ENCODE data around the gene ITGB6.
"Not testable (repeated sequence)": the region's sequence is repeated elsewhere in the genome, so short reads cannot be mapped to it uniquely, and the experiment has no call there.

The ITGB6 gene

GRCh38 chr2:160156100-160156499 lies 44.0 kb downstream of the ITGB6 start:
- H3K36me3 Mint-ChIP-seq (ENCODE audit: low read depth): no peaks in the 10 kb centered on the region
- no peak for DNase-seq (ENCODE audit: low spot score)
- H3K9me3 Mint-ChIP-seq: no peaks in the 10 kb centered on the region
- peaks cover 4% of the 10 kb centered on the region for H3K27me3 Mint-ChIP-seq (ENCODE audit: low read depth)
- H3K4me1 Mint-ChIP-seq (ENCODE audit: low read depth): no peaks in the 10 kb centered on the region
- H3K27ac Mint-ChIP-seq: no peak overlapping the region
- H3K4me3 Mint-ChIP-seq: no peak overlapping the region

DNA sequence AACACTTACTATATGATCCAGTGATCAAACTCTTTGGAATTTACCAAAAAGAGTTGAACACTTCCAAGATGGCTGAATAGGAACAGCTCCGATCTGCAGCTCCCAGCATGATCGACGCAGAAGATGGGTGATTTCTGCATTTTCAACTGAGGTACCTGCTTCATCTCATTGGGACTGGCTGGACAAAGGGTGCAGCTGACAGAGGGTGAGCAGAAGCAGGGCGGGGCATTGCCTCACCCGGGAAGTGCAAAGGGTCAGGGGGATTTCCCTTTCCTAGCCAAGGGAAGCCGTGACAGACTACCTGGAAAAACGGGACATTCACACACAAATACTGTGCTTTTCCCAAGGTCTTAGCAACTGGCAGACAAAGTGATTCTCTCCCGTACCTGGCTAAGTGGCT lies 51.7 kb downstream of the ITGB6 start:
- not testable (repeated sequence) for H3K4me1 Mint-ChIP-seq (ENCODE audit: low read depth); H3K4me3 Mint-ChIP-seq; H3K36me3 Mint-ChIP-seq (ENCODE audit: low read depth); H3K27ac Mint-ChIP-seq; H3K9me3 Mint-ChIP-seq; DNase-seq (ENCODE audit: low spot score)
- peaks cover 19% of the 10 kb centered on the region for H3K27me3 Mint-ChIP-seq (ENCODE audit: low read depth)

GRCh38 chr2:160145471-160145870 lies 54.6 kb downstream of the ITGB6 start:
- H3K4me1 Mint-ChIP-seq (ENCODE audit: low read depth): no peaks in the 10 kb centered on the region
- no peaks in the 10 kb centered on the region for H3K36me3 Mint-ChIP-seq (ENCODE audit: low read depth)
- H3K27me3 Mint-ChIP-seq (ENCODE audit: low read depth): peaks cover 16% of the 10 kb centered on the region
- H3K27ac Mint-ChIP-seq: no peak overlapping the region
- H3K4me3 Mint-ChIP-seq: no peak overlapping the region
- H3K9me3 Mint-ChIP-seq: no peaks in the 10 kb centered on the region
- DNase-seq (ENCODE audit: low spot score): no peak

DNA sequence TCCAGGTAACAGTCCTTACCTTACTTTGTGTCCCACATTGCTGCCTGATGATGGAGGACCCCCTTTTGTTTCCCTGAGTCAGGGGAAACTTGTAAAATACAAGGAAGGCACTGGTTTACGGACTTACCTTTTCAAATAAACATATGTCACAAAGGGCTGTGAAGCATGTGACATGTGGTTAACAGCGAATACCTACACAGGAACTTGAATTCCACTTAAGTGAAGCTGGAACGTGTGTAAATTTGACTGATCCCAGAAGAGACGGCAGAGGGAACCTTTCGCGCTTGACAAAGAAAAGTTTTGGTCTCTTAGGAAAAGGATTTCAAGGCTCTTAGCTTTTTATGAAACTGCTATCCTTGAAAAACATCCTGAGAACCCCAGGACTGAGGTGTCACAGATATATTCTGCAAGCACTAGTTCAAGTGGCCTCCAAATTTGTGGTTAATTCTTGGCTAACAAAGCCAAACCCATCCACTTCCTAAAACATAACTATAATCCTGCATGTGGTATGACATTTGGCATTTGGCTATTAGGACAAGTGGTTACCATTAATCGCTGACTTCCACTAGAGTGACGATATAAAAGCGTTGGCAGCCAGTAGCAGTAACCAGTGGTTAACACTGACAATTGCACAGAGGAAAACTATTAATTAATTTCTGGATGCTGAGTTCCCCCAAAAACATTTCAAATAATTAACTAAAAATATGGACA lies 55.6 kb downstream of the ITGB6 start:
- no peaks in the 10 kb centered on the region for H3K9me3 Mint-ChIP-seq
- no peaks in the 10 kb centered on the region for H3K4me1 Mint-ChIP-seq (ENCODE audit: low read depth)
- H3K4me3 Mint-ChIP-seq: no peak overlapping the region
- no peaks in the 10 kb centered on the region for H3K36me3 Mint-ChIP-seq (ENCODE audit: low read depth)
- peaks cover 16% of the 10 kb centered on the region for H3K27me3 Mint-ChIP-seq (ENCODE audit: low read depth)
- no peak overlapping the region for H3K27ac Mint-ChIP-seq
- DNase-seq (ENCODE audit: low spot score): no peak

DNA sequence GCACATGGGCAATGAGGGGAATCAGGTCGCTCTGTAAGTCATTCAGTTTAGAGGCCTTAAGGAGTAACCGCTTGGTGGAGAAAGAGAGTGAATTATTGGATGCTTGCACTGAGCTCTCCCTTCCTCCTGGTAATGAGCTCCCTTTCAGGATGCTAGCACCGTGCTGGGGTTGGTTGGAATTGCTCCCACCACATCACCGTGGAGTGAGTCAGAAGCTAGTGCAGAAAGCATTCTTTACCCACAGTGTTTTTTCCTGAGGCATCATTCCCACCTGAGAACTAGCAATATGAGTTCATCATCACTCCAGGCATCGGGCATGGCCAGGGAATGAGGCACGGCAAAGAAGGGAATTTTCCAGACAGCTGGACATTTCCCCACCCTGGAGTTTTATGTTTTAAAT lies 57.6 kb downstream of the ITGB6 start:
- peaks cover 14% of the 10 kb centered on the region for H3K27me3 Mint-ChIP-seq (ENCODE audit: low read depth)
- H3K4me3 Mint-ChIP-seq: no peak overlapping the region
- no peaks in the 10 kb centered on the region for H3K9me3 Mint-ChIP-seq
- no peaks in the 10 kb centered on the region for H3K36me3 Mint-ChIP-seq (ENCODE audit: low read depth)
- no peaks in the 10 kb centered on the region for H3K4me1 Mint-ChIP-seq (ENCODE audit: low read depth)
- no peak overlapping the region for H3K27ac Mint-ChIP-seq
- no peak for DNase-seq (ENCODE audit: low spot score)

GRCh38 chr2:160141912-160142311 lies 58.2 kb downstream of the ITGB6 start:
- Mint-ChIP-seq H3K36me3 (ENCODE audit: low read depth) (no peaks in the 10 kb centered on the region), H3K4me3 (no peak overlapping the region), H3K27ac (no peak overlapping the region), H3K27me3 (ENCODE audit: low read depth) (peaks cover 14% of the 10 kb centered on the region), H3K4me1 (ENCODE audit: low read depth) (no peaks in the 10 kb centered on the region), H3K9me3 (no peaks in the 10 kb centered on the region)
- DNase-seq (ENCODE audit: low spot score): no peak

- H3K4me1 Mint-ChIP-seq (ENCODE audit: low read depth): no peaks in the 10 kb centered on the region
- no peak overlapping the region for H3K4me3 Mint-ChIP-seq
- no peak overlapping the region for H3K27ac Mint-ChIP-seq
- no peaks in the 10 kb centered on the region for H3K9me3 Mint-ChIP-seq
- no peaks in the 10 kb centered on the region for H3K36me3 Mint-ChIP-seq (ENCODE audit: low read depth)
- DNase-seq (ENCODE audit: low spot score): no peak
- peaks cover 12% of the 10 kb centered on the region for H3K27me3 Mint-ChIP-seq (ENCODE audit: low read depth)
Observed at GRCh38 chr2:160141419-160141818, 58.7 kb downstream of the ITGB6 start.

DNA sequence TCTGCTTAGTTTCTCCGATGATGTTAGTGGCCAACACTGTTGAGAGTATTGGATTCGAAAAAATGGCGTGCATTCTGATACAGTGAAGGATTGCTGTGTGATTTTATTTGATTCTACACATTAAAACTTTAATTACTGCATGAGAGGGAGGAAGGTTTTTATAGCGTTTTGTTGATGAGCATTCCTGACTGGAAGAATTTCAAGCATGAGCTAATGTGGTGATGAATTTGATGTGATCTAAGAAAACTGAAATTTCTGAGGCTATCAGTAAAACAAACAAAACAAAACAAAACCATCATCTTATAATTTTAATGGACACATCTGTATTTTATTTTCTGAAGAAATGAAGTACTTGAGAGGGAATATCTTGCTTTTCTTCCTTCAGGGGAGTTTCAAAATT lies 59.6 kb downstream of the ITGB6 start:
- no peaks in the 10 kb centered on the region for H3K36me3 Mint-ChIP-seq (ENCODE audit: low read depth)
- no peak overlapping the region for H3K4me3 Mint-ChIP-seq
- no peak overlapping the region for H3K27ac Mint-ChIP-seq
- no peaks in the 10 kb centered on the region for H3K9me3 Mint-ChIP-seq
- no peak for DNase-seq (ENCODE audit: low spot score)
- peaks cover 9% of the 10 kb centered on the region for H3K27me3 Mint-ChIP-seq (ENCODE audit: low read depth)
- no peaks in the 10 kb centered on the region for H3K4me1 Mint-ChIP-seq (ENCODE audit: low read depth)

DNA sequence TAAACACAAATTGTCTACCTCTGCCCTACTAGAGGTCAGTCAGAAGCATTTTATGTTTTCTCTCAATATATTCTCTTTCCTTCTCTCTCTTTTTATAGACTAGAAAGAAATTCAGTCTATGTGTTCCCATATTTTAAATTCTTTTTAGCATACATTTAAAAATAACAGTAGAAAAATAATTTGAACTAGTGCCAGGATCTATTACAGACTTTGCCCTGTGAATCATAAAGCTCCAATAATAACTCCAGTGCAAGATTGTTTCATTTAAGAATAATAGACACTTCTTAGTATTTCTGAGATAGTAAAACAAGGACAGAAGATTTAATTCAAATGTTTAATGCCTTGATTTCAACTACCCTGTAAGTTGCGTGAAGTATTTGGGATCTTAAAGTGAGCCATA lies 60.1 kb downstream of the ITGB6 start:
- no peak for DNase-seq (ENCODE audit: low spot score)
- H3K36me3 Mint-ChIP-seq (ENCODE audit: low read depth): no peaks in the 10 kb centered on the region
- H3K27me3 Mint-ChIP-seq (ENCODE audit: low read depth): peaks cover 5% of the 10 kb centered on the region
- no peak overlapping the region for H3K4me3 Mint-ChIP-seq
- H3K9me3 Mint-ChIP-seq: no peaks in the 10 kb centered on the region
- no peak overlapping the region for H3K27ac Mint-ChIP-seq
- H3K4me1 Mint-ChIP-seq (ENCODE audit: low read depth): no peaks in the 10 kb centered on the region

DNA sequence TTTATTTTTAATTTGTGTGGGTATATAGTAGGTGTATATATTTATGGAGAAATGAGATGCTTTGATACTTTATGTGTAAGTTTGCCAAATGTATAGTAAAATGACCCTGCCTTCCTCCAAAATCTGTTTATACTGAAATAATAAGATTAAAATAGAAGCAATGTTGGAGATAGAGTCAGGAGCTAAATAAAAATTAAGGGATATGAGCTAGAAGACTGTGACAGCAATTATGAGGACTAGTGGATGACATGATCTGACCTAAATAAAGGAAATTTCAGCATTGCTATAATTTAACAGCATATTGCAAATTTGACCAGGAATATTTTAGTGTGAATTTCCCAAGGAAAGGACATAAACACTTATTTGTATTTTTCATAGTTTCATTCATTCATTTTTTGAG lies 60.7 kb downstream of the ITGB6 start:
- DNase-seq (ENCODE audit: low spot score): no peak
- no peak overlapping the region for H3K27ac Mint-ChIP-seq

GRCh38 chr2:160138406-160138805 lies 61.7 kb downstream of the ITGB6 start:
- no peaks in the 10 kb centered on the region for H3K36me3 Mint-ChIP-seq (ENCODE audit: low read depth)
- DNase-seq (ENCODE audit: low spot score): no peak
- no peaks in the 10 kb centered on the region for H3K9me3 Mint-ChIP-seq

More for the DNA sequence above, 60.7 kb downstream of the ITGB6 start:
- Mint-ChIP-seq H3K27me3 (ENCODE audit: low read depth) (peaks cover 4% of the 10 kb centered on the region), H3K9me3 (no peaks in the 10 kb centered on the region), H3K4me3 (no peak overlapping the region), H3K4me1 (ENCODE audit: low read depth) (no peaks in the 10 kb centered on the region), H3K36me3 (ENCODE audit: low read depth) (no peaks in the 10 kb centered on the region)

GRCh38 chr2:160137464-160137863 lies 62.6 kb downstream of the ITGB6 start:
- Mint-ChIP-seq H3K4me3 (no peak overlapping the region), H3K4me1 (ENCODE audit: low read depth) (no peaks in the 10 kb centered on the region), H3K27ac (no peak overlapping the region), H3K27me3 (ENCODE audit: low read depth) (peaks cover 9% of the 10 kb centered on the region), H3K36me3 (ENCODE audit: low read depth) (no peaks in the 10 kb centered on the region), H3K9me3 (no peaks in the 10 kb centered on the region)
- no peak for DNase-seq (ENCODE audit: low spot score)

More at GRCh38 chr2:160138406-160138805, 61.7 kb downstream of the ITGB6 start:
- no peak overlapping the region for H3K4me3 Mint-ChIP-seq
- H3K4me1 Mint-ChIP-seq (ENCODE audit: low read depth): no peaks in the 10 kb centered on the region
- H3K27ac Mint-ChIP-seq: no peak overlapping the region
- peaks cover 4% of the 10 kb centered on the region for H3K27me3 Mint-ChIP-seq (ENCODE audit: low read depth)

DNA sequence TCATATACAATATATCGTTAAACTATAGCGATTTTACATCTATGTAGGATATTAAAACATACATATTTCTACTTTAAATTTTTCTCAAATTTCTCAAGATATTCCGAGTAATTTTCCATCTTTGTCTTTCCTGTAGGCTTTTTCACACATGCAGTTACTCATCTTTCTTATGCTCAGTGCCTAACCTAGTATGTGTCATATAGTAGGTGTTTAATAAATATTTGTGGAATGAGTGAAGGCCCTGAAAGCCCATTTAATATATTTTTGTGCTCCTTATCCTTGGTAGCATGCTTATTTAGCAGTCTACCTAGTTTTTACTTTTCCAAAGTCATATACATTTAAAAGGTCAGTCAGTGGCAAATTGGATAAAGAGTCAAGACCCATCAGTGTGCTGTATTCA lies 67.3 kb downstream of the ITGB6 start:
- Mint-ChIP-seq H3K9me3 (no peaks in the 10 kb centered on the region), H3K36me3 (ENCODE audit: low read depth) (no peaks in the 10 kb centered on the region), H3K4me1 (ENCODE audit: low read depth) (no peaks in the 10 kb centered on the region), H3K4me3 (no peak overlapping the region), H3K27me3 (ENCODE audit: low read depth) (peaks cover 7% of the 10 kb centered on the region), H3K27ac (no peak overlapping the region)
- no peak for DNase-seq (ENCODE audit: low spot score)

GRCh38 chr2:160126756-160127155 lies 73.3 kb downstream of the ITGB6 start:
- no peaks in the 10 kb centered on the region for H3K36me3 Mint-ChIP-seq (ENCODE audit: low read depth)
- H3K4me3 Mint-ChIP-seq: no peak overlapping the region
- H3K4me1 Mint-ChIP-seq (ENCODE audit: low read depth): no peaks in the 10 kb centered on the region
- no peak for DNase-seq (ENCODE audit: low spot score)
- no peaks in the 10 kb centered on the region for H3K9me3 Mint-ChIP-seq
- H3K27me3 Mint-ChIP-seq (ENCODE audit: low read depth): peaks cover 11% of the 10 kb centered on the region
- H3K27ac Mint-ChIP-seq: no peak overlapping the region

DNA sequence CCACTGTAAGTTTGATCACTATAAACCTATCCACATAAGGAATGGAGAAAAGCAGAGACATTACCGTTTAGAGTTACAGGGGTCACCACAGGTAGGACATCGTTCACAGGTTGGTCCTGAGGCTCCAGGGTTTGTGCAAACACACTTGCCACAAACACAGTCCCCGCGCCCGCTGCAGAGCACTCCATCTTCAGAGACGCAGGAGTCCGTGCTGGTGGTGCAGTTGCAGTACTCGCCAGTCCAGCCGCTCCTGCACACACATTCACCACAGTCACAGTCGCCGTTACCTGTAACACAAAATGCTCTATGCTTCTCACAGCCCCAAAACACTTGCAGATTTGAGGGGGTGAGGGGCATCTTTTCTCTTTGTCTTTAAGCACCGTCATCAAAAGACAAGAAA lies 73.8 kb downstream of the ITGB6 start:
- H3K4me3 Mint-ChIP-seq: no peak overlapping the region
- H3K4me1 Mint-ChIP-seq (ENCODE audit: low read depth): no peaks in the 10 kb centered on the region
- peaks cover 11% of the 10 kb centered on the region for H3K27me3 Mint-ChIP-seq (ENCODE audit: low read depth)
- no peak overlapping the region for H3K27ac Mint-ChIP-seq
- no peak for DNase-seq (ENCODE audit: low spot score)
- H3K36me3 Mint-ChIP-seq (ENCODE audit: low read depth): no peaks in the 10 kb centered on the region
- no peaks in the 10 kb centered on the region for H3K9me3 Mint-ChIP-seq
